Liver (tissue), 9 donors: ENCODE data around the gene DDN. TPM values are rescaled to one million over a fixed set of nuclear protein-coding genes. Genes with fewer than 3 reads are reported as not detected.

Source experiments
- DNase-seq: peaks from one replicate; pipeline ENCODE4 v3.0.0-alpha.2; 2017; ENCODE audit warnings: low spot score
- H3K27ac ChIP-seq, 2 donors: one replicate each; pipeline ENCODE4 v1.7.0; 2013; ENCODE audit warnings: inconsistent platforms in 2 of 2, low read length in 2 of 2, control low read depth in 1 of 2, low read depth in 1 of 2, mild to moderate bottlenecking in 1 of 2
- H3K27me3 ChIP-seq, 4 donors: one replicate each; pipeline versions ENCODE4 v1.6.1 to v1.7.0; 2013; ENCODE audit warnings: low read length in 3 of 4, inconsistent platforms in 1 of 4, mild to moderate bottlenecking in 1 of 4, moderate library complexity in 1 of 4; ENCODE audit not compliant: control insufficient read depth in 4 of 4, insufficient read depth in 4 of 4
- H3K36me3 ChIP-seq, 4 donors: one replicate each; pipeline versions ENCODE4 v1.6.1 to v1.7.0; 2013; ENCODE audit warnings: low read length in 3 of 4, mild to moderate bottlenecking in 3 of 4, low read depth in 1 of 4, moderate library complexity in 1 of 4; ENCODE audit not compliant: control insufficient read depth in 4 of 4, insufficient read depth in 3 of 4
- H3K4me1 ChIP-seq, 4 donors: one replicate each; pipeline versions ENCODE4 v1.6.1 to v1.7.0; 2013; ENCODE audit warnings: low read length in 3 of 4, mild to moderate bottlenecking in 3 of 4, moderate library complexity in 1 of 4; ENCODE audit not compliant: control insufficient read depth in 4 of 4, insufficient read depth in 4 of 4
- H3K4me3 ChIP-seq, 3 donors: one replicate each; pipeline versions ENCODE4 v1.6.1 to v1.7.0; 2013; ENCODE audit warnings: low read length in 3 of 3, control low read depth in 1 of 3, low read depth in 1 of 3, mild to moderate bottlenecking in 1 of 3
- H3K9ac ChIP-seq, 2 donors: one replicate each; pipeline ENCODE4 v1.7.0; 2013; ENCODE audit warnings: low read length in 2 of 2, mild to moderate bottlenecking in 2 of 2, moderate library complexity in 2 of 2, control low read depth in 1 of 2, low read depth in 1 of 2
- H3K9me3 ChIP-seq, 4 donors: one replicate each; pipeline versions ENCODE4 v1.6.1 to v1.7.0; 2013; ENCODE audit warnings: low read length in 3 of 4; ENCODE audit not compliant: control insufficient read depth in 4 of 4
- ATF3 ChIP-seq: IDR thresholded peaks from 2 replicates; pipeline ENCODE4 v1.6.1; 2016; ENCODE audit warnings: antibody characterized with exemption
- EGR1 ChIP-seq, 2 donors: IDR thresholded peaks; 2 replicates each; pipeline ENCODE4 v1.6.1; 2016 to 2018; ENCODE audit warnings: antibody characterized with exemption in 2 of 2, low read depth in 2 of 2
- FOXA1 ChIP-seq: IDR thresholded peaks from 2 replicates; pipeline ENCODE4 v1.6.1; 2016; ENCODE audit warnings: antibody characterized with exemption
- HNF4A ChIP-seq, 2 donors: conservative IDR thresholded peaks; 2 replicates each; pipeline ENCODE4 v1.6.1; 2016; ENCODE audit warnings: antibody characterized with exemption in 2 of 2, mild to moderate bottlenecking in 2 of 2
- JUND ChIP-seq, 2 donors: IDR thresholded peaks; 2 replicates each; pipeline ENCODE4 v1.6.1; 2016; ENCODE audit warnings: antibody characterized with exemption in 2 of 2
- MAX ChIP-seq: IDR thresholded peaks from 2 replicates; pipeline ENCODE4 v1.6.1; 2016; ENCODE audit warnings: antibody characterized with exemption
- NR2F2 ChIP-seq: IDR thresholded peaks from 2 replicates; pipeline ENCODE4 v1.6.1; 2016; ENCODE audit warnings: antibody characterized with exemption
- RAD21 ChIP-seq, 2 donors: IDR thresholded peaks; 2 replicates each; pipeline ENCODE4 v1.6.1; 2016; ENCODE audit warnings: antibody characterized with exemption in 2 of 2, mild to moderate bottlenecking in 2 of 2
- SP1 ChIP-seq: IDR thresholded peaks from 2 replicates; pipeline ENCODE4 v1.6.1; 2018; ENCODE audit warnings: antibody characterized with exemption, mild to moderate bottlenecking
- YY1 ChIP-seq: IDR thresholded peaks from 2 replicates; pipeline ENCODE4 v1.6.1; 2016; ENCODE audit warnings: antibody characterized with exemption, mild to moderate bottlenecking
- WGBS: extraction: QIAGEN DNeasy Blood & Tissue Kit; methylation state at CpG from one replicate; pipeline ENCODE4 v1.1.7; 2013; 5-methylcytosine and 5-hydroxymethylcytosine counted together
- polyA plus RNA-seq, 2 donors: library from polyadenylated mRNA; stranded (reverse) in 1 of 2; unstranded in 1 of 2; fragments of 200-250 nt in 1 of 2; fragments of >200 nt in 1 of 2; fragmentation: Nextera tagmentation in 1 of 2; extraction: Ambion mirVana in 1 of 2; gene quantifications; one replicate each; pipeline versions ENCODE4 v1.2.1 to v1.2.3, GENCODE V29; 2013 to 2015
- total RNA-seq, 2 donors: library from RNA; depleted of rRNA; stranded (reverse); fragments of >200 nt; gene quantifications; one replicate each; pipeline ENCODE4 v1.2.3, GENCODE V29; 2014
- TF ChIP-seq, protein P1 (sequence below): IDR thresholded peaks from 2 replicates; pipeline ENCODE4 v1.6.1; 2016; ENCODE audit warnings: antibody characterized with exemption, mild to moderate bottlenecking
- TF ChIP-seq, protein P2 (sequence below): fragments of 150-350 bp; IDR thresholded peaks from 2 replicates; pipeline ENCODE4 v1.5.1; 2017; ENCODE audit warnings: improper control_type of control experiment, low read depth, low read length; ENCODE audit not compliant: missing input control
- TF ChIP-seq, protein P3 (sequence below): IDR thresholded peaks from 2 replicates; pipeline ENCODE4 v1.6.1; 2016; ENCODE audit warnings: antibody characterized with exemption
- donor health status: healthy.
- donor health status: healthy.
- donor health status: healthy.
- donor health status: healthy.
- donor health status: healthy.

Gene DDN
- total and polyA plus RNA-seq, 4 donors: 0.09 TPM; not detected in 3

DNA sequence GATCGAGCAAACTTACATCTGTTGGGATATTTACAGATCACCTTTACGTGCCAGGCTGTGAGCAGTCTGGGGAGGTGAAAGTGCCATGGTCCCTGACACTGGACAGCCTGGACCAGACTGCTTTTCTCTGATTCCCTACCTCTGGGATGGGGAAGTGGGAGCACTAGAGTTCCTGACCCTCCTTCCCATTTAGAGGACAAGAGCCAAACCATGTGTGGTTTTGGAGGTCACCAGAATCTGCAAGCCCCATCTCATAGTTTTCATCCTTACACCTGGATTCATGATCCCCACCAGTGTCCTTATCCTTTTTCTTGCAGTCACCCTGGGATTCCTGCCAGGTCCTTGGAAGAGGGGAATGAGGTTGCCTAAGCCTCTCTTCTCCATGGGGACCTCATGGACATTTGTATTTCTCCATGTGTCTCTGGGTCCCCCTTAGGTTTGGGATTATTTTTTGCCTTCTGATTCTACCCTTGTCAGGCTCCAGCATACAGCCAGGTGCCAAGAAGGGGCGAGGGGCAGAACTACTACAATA, 26.2 kb downstream of the DDN start:
- Histone ChIP-seq H3K27ac (no peak overlapping the region), H3K4me3 (no peak overlapping the region), H3K9ac (no peak overlapping the region), H3K27me3 (peaks cover 0 to 21% (median 11%) of the 10 kb centered on the region in 4 donors), H3K36me3 (no peaks in the 10 kb centered on the region), H3K4me1 (peaks cover 0 to 16% (median 8%) of the 10 kb centered on the region in 4 donors), H3K9me3 (no peaks in the 10 kb centered on the region)
- 20% methylated on average over 3 of the region's 3 CpGs for WGBS
- no peak for DNase-seq
- no peak for TF ChIP-seq ATF3
- no peak for TF ChIP-seq NR2F2
- no peak for TF ChIP-seq JUND (IDR thresholded peaks at IDR 0.05)
- no peak for TF ChIP-seq EGR1 (IDR thresholded peaks at IDR 0.05; ENCODE audit: low read depth in 2 of 2)
- no peak for TF ChIP-seq FOXA1

DNA sequence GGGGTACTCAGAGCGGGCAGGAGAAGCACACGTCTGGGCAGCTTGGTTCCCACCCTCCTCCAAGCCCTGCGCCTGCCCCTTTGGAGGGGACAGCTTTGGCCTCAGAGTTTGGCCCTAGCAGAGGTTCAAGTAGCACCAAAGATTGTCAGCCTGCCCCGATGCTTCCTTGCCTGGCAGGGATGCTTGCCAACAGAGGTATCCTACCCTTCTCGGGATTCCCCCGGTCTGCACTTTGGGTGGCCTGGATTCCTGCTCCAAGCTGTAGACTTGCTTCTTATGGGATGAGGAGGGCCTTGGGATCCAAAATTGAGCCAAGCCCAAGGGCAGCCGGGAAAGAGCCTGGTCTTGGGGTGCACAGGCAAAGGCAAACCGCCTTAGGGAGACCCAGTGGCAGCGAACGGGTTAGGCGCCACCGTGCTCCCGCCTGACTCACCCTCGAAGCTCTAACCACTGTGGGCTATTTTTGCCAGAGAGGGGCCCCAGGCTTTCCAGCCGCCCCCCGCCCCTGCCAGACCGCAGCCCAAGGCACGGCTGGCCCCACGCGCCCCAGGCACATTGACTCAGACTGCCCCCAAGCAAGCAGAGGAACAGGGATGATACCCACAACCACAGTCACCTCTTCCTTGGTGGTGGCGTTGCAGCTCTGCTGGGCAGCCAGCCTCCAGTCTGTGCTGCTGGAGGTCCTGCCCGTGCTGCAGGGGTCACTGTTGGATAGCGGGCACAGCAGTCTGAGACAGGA, 26.8 kb downstream of the DDN start:
- H3K9ac ChIP-seq: no peak overlapping the region
- DNase-seq: no peak
- no peak overlapping the region for H3K27ac ChIP-seq
- TF ChIP-seq, protein P1, sequence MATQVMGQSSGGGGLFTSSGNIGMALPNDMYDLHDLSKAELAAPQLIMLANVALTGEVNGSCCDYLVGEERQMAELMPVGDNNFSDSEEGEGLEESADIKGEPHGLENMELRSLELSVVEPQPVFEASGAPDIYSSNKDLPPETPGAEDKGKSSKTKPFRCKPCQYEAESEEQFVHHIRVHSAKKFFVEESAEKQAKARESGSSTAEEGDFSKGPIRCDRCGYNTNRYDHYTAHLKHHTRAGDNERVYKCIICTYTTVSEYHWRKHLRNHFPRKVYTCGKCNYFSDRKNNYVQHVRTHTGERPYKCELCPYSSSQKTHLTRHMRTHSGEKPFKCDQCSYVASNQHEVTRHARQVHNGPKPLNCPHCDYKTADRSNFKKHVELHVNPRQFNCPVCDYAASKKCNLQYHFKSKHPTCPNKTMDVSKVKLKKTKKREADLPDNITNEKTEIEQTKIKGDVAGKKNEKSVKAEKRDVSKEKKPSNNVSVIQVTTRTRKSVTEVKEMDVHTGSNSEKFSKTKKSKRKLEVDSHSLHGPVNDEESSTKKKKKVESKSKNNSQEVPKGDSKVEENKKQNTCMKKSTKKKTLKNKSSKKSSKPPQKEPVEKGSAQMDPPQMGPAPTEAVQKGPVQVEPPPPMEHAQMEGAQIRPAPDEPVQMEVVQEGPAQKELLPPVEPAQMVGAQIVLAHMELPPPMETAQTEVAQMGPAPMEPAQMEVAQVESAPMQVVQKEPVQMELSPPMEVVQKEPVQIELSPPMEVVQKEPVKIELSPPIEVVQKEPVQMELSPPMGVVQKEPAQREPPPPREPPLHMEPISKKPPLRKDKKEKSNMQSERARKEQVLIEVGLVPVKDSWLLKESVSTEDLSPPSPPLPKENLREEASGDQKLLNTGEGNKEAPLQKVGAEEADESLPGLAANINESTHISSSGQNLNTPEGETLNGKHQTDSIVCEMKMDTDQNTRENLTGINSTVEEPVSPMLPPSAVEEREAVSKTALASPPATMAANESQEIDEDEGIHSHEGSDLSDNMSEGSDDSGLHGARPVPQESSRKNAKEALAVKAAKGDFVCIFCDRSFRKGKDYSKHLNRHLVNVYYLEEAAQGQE: no peak
- TF ChIP-seq, protein P2, sequence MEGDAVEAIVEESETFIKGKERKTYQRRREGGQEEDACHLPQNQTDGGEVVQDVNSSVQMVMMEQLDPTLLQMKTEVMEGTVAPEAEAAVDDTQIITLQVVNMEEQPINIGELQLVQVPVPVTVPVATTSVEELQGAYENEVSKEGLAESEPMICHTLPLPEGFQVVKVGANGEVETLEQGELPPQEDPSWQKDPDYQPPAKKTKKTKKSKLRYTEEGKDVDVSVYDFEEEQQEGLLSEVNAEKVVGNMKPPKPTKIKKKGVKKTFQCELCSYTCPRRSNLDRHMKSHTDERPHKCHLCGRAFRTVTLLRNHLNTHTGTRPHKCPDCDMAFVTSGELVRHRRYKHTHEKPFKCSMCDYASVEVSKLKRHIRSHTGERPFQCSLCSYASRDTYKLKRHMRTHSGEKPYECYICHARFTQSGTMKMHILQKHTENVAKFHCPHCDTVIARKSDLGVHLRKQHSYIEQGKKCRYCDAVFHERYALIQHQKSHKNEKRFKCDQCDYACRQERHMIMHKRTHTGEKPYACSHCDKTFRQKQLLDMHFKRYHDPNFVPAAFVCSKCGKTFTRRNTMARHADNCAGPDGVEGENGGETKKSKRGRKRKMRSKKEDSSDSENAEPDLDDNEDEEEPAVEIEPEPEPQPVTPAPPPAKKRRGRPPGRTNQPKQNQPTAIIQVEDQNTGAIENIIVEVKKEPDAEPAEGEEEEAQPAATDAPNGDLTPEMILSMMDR: no peak
- TF ChIP-seq SP1: no peak
- TF ChIP-seq ATF3: no peak
- no peak for TF ChIP-seq EGR1 (IDR thresholded peaks at IDR 0.05; ENCODE audit: low read depth in 2 of 2)
- TF ChIP-seq NR2F2: no peak
- TF ChIP-seq, protein P3, sequence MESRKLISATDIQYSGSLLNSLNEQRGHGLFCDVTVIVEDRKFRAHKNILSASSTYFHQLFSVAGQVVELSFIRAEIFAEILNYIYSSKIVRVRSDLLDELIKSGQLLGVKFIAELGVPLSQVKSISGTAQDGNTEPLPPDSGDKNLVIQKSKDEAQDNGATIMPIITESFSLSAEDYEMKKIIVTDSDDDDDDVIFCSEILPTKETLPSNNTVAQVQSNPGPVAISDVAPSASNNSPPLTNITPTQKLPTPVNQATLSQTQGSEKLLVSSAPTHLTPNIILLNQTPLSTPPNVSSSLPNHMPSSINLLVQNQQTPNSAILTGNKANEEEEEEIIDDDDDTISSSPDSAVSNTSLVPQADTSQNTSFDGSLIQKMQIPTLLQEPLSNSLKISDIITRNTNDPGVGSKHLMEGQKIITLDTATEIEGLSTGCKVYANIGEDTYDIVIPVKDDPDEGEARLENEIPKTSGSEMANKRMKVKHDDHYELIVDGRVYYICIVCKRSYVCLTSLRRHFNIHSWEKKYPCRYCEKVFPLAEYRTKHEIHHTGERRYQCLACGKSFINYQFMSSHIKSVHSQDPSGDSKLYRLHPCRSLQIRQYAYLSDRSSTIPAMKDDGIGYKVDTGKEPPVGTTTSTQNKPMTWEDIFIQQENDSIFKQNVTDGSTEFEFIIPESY: no peak
- no peak for TF ChIP-seq HNF4A (conservative IDR thresholded peaks at IDR 0.05)
- no peak for TF ChIP-seq MAX
- TF ChIP-seq RAD21 (IDR thresholded peaks at IDR 0.05): no peak
- no peak for TF ChIP-seq YY1
- H3K36me3 ChIP-seq: no peaks in the 10 kb centered on the region
- 12% methylated on average over 23 of the region's 23 CpGs for WGBS
- no peak overlapping the region for H3K4me3 ChIP-seq
- no peaks in the 10 kb centered on the region for H3K9me3 ChIP-seq
- peaks cover 0 to 16% (median 6%) of the 10 kb centered on the region in 4 donors for H3K4me1 ChIP-seq
- H3K27me3 ChIP-seq: peaks cover 0 to 18% (median 11%) of the 10 kb centered on the region in 4 donors
